Astrocyte (in vitro differentiated cells and primary cell): Measurements from ENCODE around the gene CDK17. TPM values are rescaled to one million over a fixed set of nuclear protein-coding genes. Genes with fewer than 3 reads are reported as not detected.
A peak's percentile ranks its signal among the peaks of the same experiment; 100 is the strongest.

Experiments
- DNase-seq: peaks from one replicate; pipeline ENCODE4 v3.0.0-alpha.2; 2010; ENCODE audit warnings: low read depth
- FAIRE-seq: peaks from 2 replicates; lab custom pipeline; 2011; peaks lifted over from hg19 to GRCh38; lab: Jason Lieb, UNC
- H2AFZ ChIP-seq: 2 replicates; pipeline ENCODE4 v1.6.0; 2012; ENCODE audit warnings: low read depth, low read length, inconsistent platforms
- H3K27ac ChIP-seq: 2 replicates; pipeline ENCODE4 v1.5.1; 2011; ENCODE audit warnings: low read depth, low read length, inconsistent platforms
- H3K27me3 ChIP-seq: 2 replicates; pipeline ENCODE4 v1.6.0; 2011; ENCODE audit warnings: low read length, inconsistent platforms; ENCODE audit not compliant: insufficient read depth
- H3K36me3 ChIP-seq: 2 replicates; pipeline ENCODE4 v1.5.1; 2011; ENCODE audit warnings: low read length, inconsistent platforms; ENCODE audit not compliant: insufficient read depth
- H3K4me1 ChIP-seq: 2 replicates; pipeline ENCODE4 v1.5.1; 2011; ENCODE audit warnings: low read length, inconsistent platforms; ENCODE audit not compliant: insufficient read depth
- H3K4me2 ChIP-seq: 2 replicates; pipeline ENCODE4 v1.6.0; 2012; ENCODE audit warnings: low read length, inconsistent platforms
- H3K4me3 ChIP-seq: 2 replicates; pipeline ENCODE4 v1.5.1; 2011; ENCODE audit warnings: low read depth, mild to moderate bottlenecking, low read length, inconsistent platforms; ENCODE audit not compliant: insufficient read depth
- H3K79me2 ChIP-seq: 2 replicates; pipeline ENCODE4 v1.6.0; 2012; ENCODE audit warnings: mild to moderate bottlenecking, low read length, inconsistent platforms; ENCODE audit not compliant: insufficient read depth
- H3K9ac ChIP-seq: 2 replicates; pipeline ENCODE4 v1.6.0; 2012; ENCODE audit warnings: mild to moderate bottlenecking, low read length, inconsistent platforms
- H3K9me3 ChIP-seq: 2 replicates; pipeline ENCODE4 v1.5.1; 2012; ENCODE audit warnings: low read depth, mild to moderate bottlenecking, low read length, inconsistent platforms; ENCODE audit not compliant: insufficient read depth
- H4K20me1 ChIP-seq: 2 replicates; pipeline ENCODE4 v1.6.0; 2012; ENCODE audit warnings: low read length, inconsistent platforms; ENCODE audit not compliant: insufficient read depth
- H3K27ac Mint-ChIP-seq: one replicate; pipeline ENCODE4 v1.8.0; 2021; ENCODE audit warnings: mild to moderate bottlenecking, mixed read lengths; ENCODE audit not compliant: unreplicated experiment
- H3K27me3 Mint-ChIP-seq: one replicate; pipeline ENCODE4 v1.8.0; 2021; ENCODE audit warnings: low read depth, mixed read lengths; ENCODE audit not compliant: unreplicated experiment
- H3K36me3 Mint-ChIP-seq: one replicate; pipeline ENCODE4 v1.8.0; 2021; ENCODE audit warnings: low read depth, mixed read lengths; ENCODE audit not compliant: unreplicated experiment
- H3K4me1 Mint-ChIP-seq: one replicate; pipeline ENCODE4 v1.8.0; 2021; ENCODE audit warnings: low read depth, mixed read lengths; ENCODE audit not compliant: unreplicated experiment
- H3K4me3 Mint-ChIP-seq: one replicate; pipeline ENCODE4 v1.8.0; 2021; ENCODE audit warnings: mild to moderate bottlenecking, moderate library complexity, mixed read lengths; ENCODE audit not compliant: unreplicated experiment
- H3K9me3 Mint-ChIP-seq: one replicate; pipeline ENCODE4 v1.8.0; 2021; ENCODE audit warnings: mild to moderate bottlenecking, mixed read lengths; ENCODE audit not compliant: unreplicated experiment
- CTCF ChIP-seq: IDR thresholded peaks from 2 replicates; pipeline ENCODE4 v1.5.1; 2011; ENCODE audit warnings: low read depth, mild to moderate bottlenecking, inconsistent platforms, low read length, moderate library complexity; ENCODE audit not compliant: insufficient read depth
- EZH2 ChIP-seq: IDR thresholded peaks from 2 replicates; pipeline ENCODE4 v1.6.1; 2012; ENCODE audit warnings: mild to moderate bottlenecking, low read length, inconsistent platforms; ENCODE audit not compliant: insufficient read depth
- total RNA-seq: library from RNA; stranded (reverse); gene quantifications from 2 replicates; pipeline ENCODE4 v1.2.1, GENCODE V29; 2021

CDK17 gene
- total RNA-seq, 1 donor from 2014 or later, result 64.2 TPM

GRCh38 chr12:96371790-96372699, 28.2 kb downstream of the CDK17 start:
- DNase-seq (no peak), FAIRE-seq (peak; percentile 47)
- H3K4me2 ChIP-seq, result peak overlapping the region; percentile 27
- H3K4me3 ChIP-seq, result no peak overlapping the region
- peaks cover 9% of the 10 kb centered on the region for H3K4me1 ChIP-seq
- H3K79me2 ChIP-seq, result peaks cover 100% of the 10 kb centered on the region
- Mint-ChIP-seq H3K27ac (peak overlapping the region; percentile 82), H3K27me3 (no peaks in the 10 kb centered on the region), H3K9me3 (no peaks in the 10 kb centered on the region), H3K4me1 (peaks cover 47% of the 10 kb centered on the region), H3K36me3 (peaks cover 3% of the 10 kb centered on the region), H3K4me3 (no peak overlapping the region)
- H3K9me3 ChIP-seq, result no peaks in the 10 kb centered on the region
- no peak for TF ChIP-seq EZH2
- TF ChIP-seq CTCF, result no peak
- no peak overlapping the region for H2AFZ ChIP-seq
- H3K27ac ChIP-seq, result no peak overlapping the region
- H4K20me1 ChIP-seq, result peaks cover 89% of the 10 kb centered on the region
- H3K27me3 ChIP-seq, result no peaks in the 10 kb centered on the region
- H3K36me3 ChIP-seq, result no peaks in the 10 kb centered on the region
- H3K9ac ChIP-seq, result no peak overlapping the region

GRCh38 chr12:96371138-96371789, 29.0 kb downstream of the CDK17 start:
- H3K36me3 Mint-ChIP-seq, result peaks cover 3% of the 10 kb centered on the region
- H3K27ac Mint-ChIP-seq, result no peak overlapping the region
- TF ChIP-seq CTCF (no peak), EZH2 (no peak)
- no peaks in the 10 kb centered on the region for H3K9me3 Mint-ChIP-seq
- H2AFZ ChIP-seq, result no peak overlapping the region
- H3K9me3 ChIP-seq, result no peaks in the 10 kb centered on the region
- H3K4me1 Mint-ChIP-seq, result peaks cover 49% of the 10 kb centered on the region
- H3K4me1 ChIP-seq, result peaks cover 9% of the 10 kb centered on the region
- H3K27me3 Mint-ChIP-seq, result no peaks in the 10 kb centered on the region
- H4K20me1 ChIP-seq, result peaks cover 89% of the 10 kb centered on the region
- no peak overlapping the region for H3K4me2 ChIP-seq
- no peak overlapping the region for H3K4me3 Mint-ChIP-seq
- FAIRE-seq (no peak), DNase-seq (no peak)
- no peaks in the 10 kb centered on the region for H3K36me3 ChIP-seq
- H3K9ac ChIP-seq, result no peak overlapping the region
- H3K4me3 ChIP-seq, result no peak overlapping the region
- no peak overlapping the region for H3K27ac ChIP-seq
- no peaks in the 10 kb centered on the region for H3K27me3 ChIP-seq
- H3K79me2 ChIP-seq, result peaks cover 100% of the 10 kb centered on the region
